Measurements from ENCODE around the gene ARSG. TPM values are rescaled to one million over a fixed set of nuclear protein-coding genes. Genes with fewer than 3 reads are reported as not detected.

ARSG gene
- total and polyA plus RNA-seq, 12 donors, result 0.95 to 6.2 (median 3.5) TPM

DNA sequence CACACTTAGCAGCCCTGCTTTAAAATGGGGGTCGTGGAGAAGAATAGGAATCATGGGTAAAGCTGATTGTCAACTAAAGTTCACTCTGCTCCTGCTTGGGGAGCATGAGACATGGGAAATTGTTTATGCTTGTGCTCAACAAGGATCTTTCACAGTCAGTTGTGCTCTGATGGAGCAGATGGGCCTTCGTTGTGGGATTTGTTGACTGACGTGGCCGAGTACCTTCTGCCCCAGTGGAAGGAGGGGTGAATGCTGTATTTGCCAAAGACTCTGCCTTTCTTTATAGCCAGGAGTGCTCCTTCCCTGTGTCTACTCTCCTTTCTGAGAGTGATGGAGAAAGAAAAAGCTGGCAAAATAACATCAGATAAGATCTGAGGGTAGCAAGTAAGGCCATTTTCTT, 11.4 kb downstream of the ARSG start:
- no peak overlapping the region for H3K4me3 ChIP-seq
- peak overlapping the region in 2 of 10 donors; percentile 13 to 25 for H3K27ac ChIP-seq
- 63 to 72% methylated on average over 4 of the region's 4 CpGs for WGBS, 2 donors
- TF ChIP-seq, protein P1, sequence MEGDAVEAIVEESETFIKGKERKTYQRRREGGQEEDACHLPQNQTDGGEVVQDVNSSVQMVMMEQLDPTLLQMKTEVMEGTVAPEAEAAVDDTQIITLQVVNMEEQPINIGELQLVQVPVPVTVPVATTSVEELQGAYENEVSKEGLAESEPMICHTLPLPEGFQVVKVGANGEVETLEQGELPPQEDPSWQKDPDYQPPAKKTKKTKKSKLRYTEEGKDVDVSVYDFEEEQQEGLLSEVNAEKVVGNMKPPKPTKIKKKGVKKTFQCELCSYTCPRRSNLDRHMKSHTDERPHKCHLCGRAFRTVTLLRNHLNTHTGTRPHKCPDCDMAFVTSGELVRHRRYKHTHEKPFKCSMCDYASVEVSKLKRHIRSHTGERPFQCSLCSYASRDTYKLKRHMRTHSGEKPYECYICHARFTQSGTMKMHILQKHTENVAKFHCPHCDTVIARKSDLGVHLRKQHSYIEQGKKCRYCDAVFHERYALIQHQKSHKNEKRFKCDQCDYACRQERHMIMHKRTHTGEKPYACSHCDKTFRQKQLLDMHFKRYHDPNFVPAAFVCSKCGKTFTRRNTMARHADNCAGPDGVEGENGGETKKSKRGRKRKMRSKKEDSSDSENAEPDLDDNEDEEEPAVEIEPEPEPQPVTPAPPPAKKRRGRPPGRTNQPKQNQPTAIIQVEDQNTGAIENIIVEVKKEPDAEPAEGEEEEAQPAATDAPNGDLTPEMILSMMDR (IDR thresholded peaks at IDR 0.05), result no peak
- no peak for ATAC-seq
- no peak for DNase-seq
- no peaks in the 10 kb centered on the region for H3K36me3 ChIP-seq
- peaks cover 0 to 22% (median 0%) of the 10 kb centered on the region in 9 donors for H3K4me1 ChIP-seq
- no peaks in the 10 kb centered on the region for H3K9me3 ChIP-seq
- intact Hi-C loops (cut with DNase I), result no loop called here
- no peaks in the 10 kb centered on the region for H3K27me3 ChIP-seq

DNA sequence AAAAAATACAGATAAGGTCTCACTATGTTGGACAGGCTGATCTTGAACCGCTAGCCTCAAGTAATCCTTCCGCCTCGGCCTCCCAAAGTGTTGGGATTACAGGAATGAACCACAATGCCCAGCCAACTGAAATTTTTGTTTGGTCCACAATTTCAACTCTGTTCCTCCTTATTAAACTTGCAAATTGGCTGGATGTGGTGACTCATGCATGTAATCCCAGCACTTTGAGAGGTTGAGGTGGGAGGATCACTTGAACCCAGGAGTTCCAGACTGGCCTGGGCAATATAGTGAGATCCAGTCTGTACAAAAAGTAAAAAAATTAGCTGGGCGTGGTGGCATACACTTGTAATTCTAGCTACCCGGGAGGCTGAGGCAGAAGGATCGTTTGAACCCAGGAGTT, 13.4 kb downstream of the ARSG start:
- no peak for DNase-seq
- 96 to 98% methylated on average over 6 of the region's 6 CpGs for WGBS, 2 donors
- no peaks in the 10 kb centered on the region for H3K9me3 ChIP-seq

DNA sequence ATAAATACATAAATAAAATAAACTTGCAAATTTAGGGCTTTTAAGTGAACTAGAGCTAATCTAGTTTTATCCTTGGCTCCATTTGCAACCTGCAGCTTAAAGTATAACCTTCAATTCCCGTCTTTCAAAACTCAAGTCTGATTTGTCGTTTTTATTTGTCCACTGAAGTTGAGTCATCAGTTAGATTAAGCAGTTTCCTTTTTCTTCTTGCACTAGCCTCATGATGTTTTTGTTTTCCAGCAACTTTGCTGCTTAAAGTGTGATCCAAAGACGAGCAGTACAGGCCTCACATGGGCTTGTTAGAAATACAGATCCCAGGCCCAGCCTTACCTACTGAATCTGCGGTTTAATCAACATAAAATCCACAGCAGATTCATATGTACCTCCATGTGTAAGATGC, 13.8 kb downstream of the ARSG start:
- TF ChIP-seq, protein P1 (IDR thresholded peaks at IDR 0.05), result no peak
- Histone ChIP-seq H3K27ac (peak overlapping the region in 1 of 10 donors; percentile 44), H3K4me3 (no peak overlapping the region), H3K4me1 (peaks cover 0 to 12% (median 0%) of the 10 kb centered on the region in 9 donors), H3K9me3 (no peaks in the 10 kb centered on the region), H3K27me3 (no peaks in the 10 kb centered on the region), H3K36me3 (no peaks in the 10 kb centered on the region)
- ATAC-seq (no peak), DNase-seq (no peak)
- intact Hi-C loops (cut with DNase I), result no loop called here
- 75 to 86% methylated on average over 4 of the region's 4 CpGs for WGBS, 2 donors

More for the DNA sequence above, 13.4 kb downstream of the ARSG start:
- Histone ChIP-seq H3K36me3 (no peaks in the 10 kb centered on the region), H3K27me3 (no peaks in the 10 kb centered on the region), H3K4me1 (peaks cover 0 to 12% (median 0%) of the 10 kb centered on the region in 9 donors), H3K27ac (peak overlapping the region in 1 of 10 donors; percentile 44), H3K4me3 (no peak overlapping the region)
- intact Hi-C loops (cut with DNase I), result no loop called here
- TF ChIP-seq, protein P1 (IDR thresholded peaks at IDR 0.05), result no peak
- ATAC-seq, result no peak

DNA sequence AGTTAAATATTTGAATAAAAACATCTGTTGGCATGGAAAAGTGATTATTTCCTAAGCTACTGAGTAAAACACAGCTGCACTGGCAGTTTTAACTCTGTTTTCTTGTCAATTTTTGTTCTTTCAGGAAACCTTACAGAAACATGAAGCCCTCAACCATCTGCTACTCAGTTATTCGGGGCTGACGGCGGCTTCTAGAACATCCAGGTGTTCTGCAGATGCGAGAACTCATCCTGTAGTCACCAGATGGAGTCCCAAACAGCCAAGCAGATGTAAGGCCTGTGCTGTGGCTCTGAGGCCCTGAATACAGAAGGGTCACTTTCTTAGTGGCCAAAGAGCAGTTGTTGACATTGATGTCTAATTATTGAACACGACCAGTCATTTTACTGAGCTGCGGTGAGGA, 15.5 kb downstream of the ARSG start:
- DNase-seq (no peak), ATAC-seq (peak in 1 of 8 donors; percentile 56)
- 57 to 74% methylated on average over 6 of the region's 6 CpGs for WGBS, 2 donors
- Histone ChIP-seq H3K4me1 (peaks cover 0 to 23% (median 0%) of the 10 kb centered on the region in 9 donors), H3K4me3 (no peak overlapping the region), H3K27ac (no peak overlapping the region), H3K9me3 (no peaks in the 10 kb centered on the region), H3K27me3 (no peaks in the 10 kb centered on the region), H3K36me3 (no peaks in the 10 kb centered on the region)
- TF ChIP-seq, protein P1 (IDR thresholded peaks at IDR 0.05), result no peak
- intact Hi-C loops (cut with DNase I), result no loop called here
